BJ (cell line): ENCODE results near the gene ABCC5. TPM values are rescaled to one million over a fixed set of nuclear protein-coding genes. Genes with fewer than 3 reads are reported as not detected.

Experiments
- CTCF ChIA-PET: fragments of 350-600 bp; formaldehyde crosslinking; extraction: SDS; loops from one replicate; lab custom pipeline; 2021; ENCODE audit warnings: antibody characterized with exemption, inconsistent platforms; lab: Yijun Ruan, JAX
- POLR2A ChIA-PET: fragments of 300-600 bp; sonication (Branson Sonifier 250); formaldehyde crosslinking; extraction: SDS; loops from one replicate; lab custom pipeline; 2021; ENCODE audit warnings: antibody characterized with exemption; lab: Charles Lee
- DNase-seq: peaks from one replicate; pipeline ENCODE4 v3.0.0-alpha.2; 2011; ENCODE audit warnings: low read depth
- H3K27me3 ChIP-seq: 2 replicates; pipeline ENCODE4 v1.6.0; 2011; ENCODE audit warnings: low read length; ENCODE audit not compliant: control insufficient read depth, insufficient read depth
- H3K36me3 ChIP-seq: 2 replicates; pipeline ENCODE4 v1.5.1; 2011; ENCODE audit warnings: low read length; ENCODE audit not compliant: control insufficient read depth, insufficient read depth
- H3K4me3 ChIP-seq: 2 replicates; pipeline ENCODE4 v1.5.1; 2011; ENCODE audit warnings: low read depth, mild to moderate bottlenecking, control low read depth, low read length
- CTCF ChIP-seq: IDR thresholded peaks from 2 replicates; pipeline ENCODE4 v1.5.1; 2011; ENCODE audit warnings: low read depth, mild to moderate bottlenecking, control low read depth, inconsistent platforms, low read length, moderate library complexity; ENCODE audit not compliant: insufficient read depth
- polyA plus RNA-seq: library from polyadenylated mRNA; depleted of rRNA; stranded (reverse); fragments of >200 nt; gene quantifications from 2 replicates; pipeline ENCODE4 v1.2.3, GENCODE V29; 2011

ABCC5 gene
- polyA plus RNA-seq, 1 experiment, result 16.9 TPM

GRCh38 chr3:184016169-184016570 lies 1.5 kb downstream of the ABCC5 start:
- ChIA-PET POLR2A (interaction anchor here (0.6 kb wide), 1 partner anchor 17 kb away, joined by 3 read pairs; no protein-coding TSS in a partner anchor), CTCF (interaction anchor here (0.5 to 5.5 kb wide), 16 partner anchors 9 to 234 kb away, joined by 3 to 67 read pairs (median 3); partner anchors contain the start of gene PARL)
- no peak for TF ChIP-seq CTCF
- Histone ChIP-seq H3K27me3 (no peaks in the 10 kb centered on the region), H3K4me3 (no peak overlapping the region), H3K36me3 (no peaks in the 10 kb centered on the region)
- no peak for DNase-seq

- H3K4me3 ChIP-seq, result no peak overlapping the region
- POLR2A ChIA-PET, result interaction anchor here (0.5 to 0.6 kb wide), 2 partner anchors 119 to 328 kb away, joined by 3 to 8 read pairs; no protein-coding TSS in a partner anchor
- CTCF ChIA-PET, result interaction anchor here (0.8 to 5.5 kb wide), 8 partner anchors 33 to 540 kb away, joined by 3 to 67 read pairs (median 4); no protein-coding TSS in a partner anchor
- no peaks in the 10 kb centered on the region for H3K36me3 ChIP-seq
- no peak for TF ChIP-seq CTCF
- DNase-seq, result no peak
- no peaks in the 10 kb centered on the region for H3K27me3 ChIP-seq
These were observed 2.2 kb downstream of the ABCC5 start for GRCh38 chr3:184015381-184016019.

- DNase-seq, result no peak
- POLR2A ChIA-PET, result no interaction called here
- CTCF ChIA-PET, result no interaction called here
- Histone ChIP-seq H3K36me3 (0 out of 2 replicates have a peak, but pooled peaks cover 1% of the 10 kb centered on the region), H3K27me3 (no peaks in the 10 kb centered on the region), H3K4me3 (no peak overlapping the region)
- no peak for TF ChIP-seq CTCF
These were observed 5.5 kb downstream of the ABCC5 start for GRCh38 chr3:184011937-184012889.

GRCh38 chr3:184011230-184011876 lies 6.3 kb downstream of the ABCC5 start:
- CTCF ChIA-PET, result no interaction called here
- POLR2A ChIA-PET, result no interaction called here
- Histone ChIP-seq H3K27me3 (no peaks in the 10 kb centered on the region), H3K4me3 (no peak overlapping the region), H3K36me3 (0 out of 2 replicates have a peak, but pooled peaks cover 1% of the 10 kb centered on the region)
- TF ChIP-seq CTCF, result no peak
- no peak for DNase-seq
